DMS153 treated with DMSO at 0.1 percent for 48 hours (cell line): Measurements from ENCODE around the gene TMEM220.

Source experiments
- DNase-seq: peaks from one replicate; lab custom pipeline; 2025; ENCODE audit not compliant: unreplicated experiment; lab: John Stamatoyannopoulos, UW

The TMEM220 gene

DNA sequence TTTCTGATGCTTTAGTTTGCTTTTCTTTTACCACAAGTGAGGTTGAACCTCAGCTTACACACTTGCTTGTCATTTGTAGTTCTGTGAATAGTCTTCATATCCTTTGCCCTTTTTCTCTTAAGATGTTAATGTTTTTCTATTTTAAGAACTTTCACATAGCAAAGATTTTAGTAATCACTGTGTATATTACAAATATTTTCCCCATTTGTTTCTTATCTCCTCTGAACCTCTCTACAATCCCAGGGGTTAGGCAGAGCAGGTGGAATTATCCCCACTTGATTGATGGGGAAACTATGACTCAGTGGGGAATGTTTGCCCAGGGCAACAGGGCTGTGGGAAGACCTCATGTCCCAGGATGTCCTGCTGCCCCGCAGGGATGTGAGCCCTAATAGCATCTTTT, 61.0 kb downstream of the TMEM220 start:
- DNase-seq, result no peak

DNA sequence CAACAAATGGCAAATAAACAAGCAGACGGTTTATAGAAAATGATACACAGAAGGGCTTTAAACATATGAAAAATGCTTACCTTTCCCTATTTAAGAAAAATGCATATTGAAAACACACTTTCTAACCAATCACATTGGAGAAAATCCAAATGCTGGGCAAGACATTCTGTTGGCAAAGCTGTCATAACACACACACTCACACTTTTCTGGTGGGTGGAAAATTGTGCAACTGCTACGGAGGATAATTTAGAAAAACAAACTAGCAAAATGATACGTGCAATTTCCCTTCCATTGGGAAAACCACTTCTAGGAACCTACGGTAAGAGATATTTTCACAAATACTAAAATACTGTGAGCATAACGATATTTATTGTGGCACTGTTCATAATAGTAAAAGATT, 62.9 kb downstream of the TMEM220 start:
- DNase-seq, result no peak

DNA sequence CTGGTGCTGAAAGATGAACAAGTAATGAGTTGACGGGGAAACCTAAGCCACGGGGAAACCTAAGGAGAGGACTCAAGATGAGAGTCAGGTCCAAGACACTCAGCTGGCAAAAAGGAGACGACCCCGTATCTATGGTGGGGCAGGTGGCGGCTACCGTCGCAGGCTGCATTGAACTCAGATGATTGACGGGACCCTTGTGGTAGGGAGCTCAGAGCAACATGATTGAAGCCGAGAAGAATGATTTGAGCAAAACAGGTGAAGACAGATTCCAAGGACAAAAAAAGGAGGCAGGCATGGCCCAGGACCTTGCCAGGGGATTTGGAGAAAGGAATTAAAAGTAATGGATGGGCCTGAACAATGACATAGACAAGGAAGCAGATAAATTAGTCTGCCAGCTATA, 65.3 kb downstream of the TMEM220 start:
- no peak for DNase-seq
